ENCODE data around the gene SIN3B. TPM values are rescaled to one million over a fixed set of nuclear protein-coding genes. Genes with fewer than 3 reads are reported as not detected.
A peak's percentile ranks its signal among the peaks of the same experiment; 100 is the strongest.

SIN3B gene
- total and polyA plus RNA-seq, 9 donors: 35.3 to 92.0 (median 56.9) TPM

- 44 to 56% (median 44%) methylated on average over 5 of the region's 5 CpGs for WGBS, 3 donors
- Histone ChIP-seq H3K36me3 (no peaks in the 10 kb centered on the region), H3K9me3 (peaks cover 0 to 2% of the 10 kb centered on the region in 2 donors), H3K4me3 (no peak overlapping the region), H3K27ac (no peak overlapping the region), H3K4me1 (ENCODE audit: insufficient read depth) (peaks cover 10% of the 10 kb centered on the region), H3K27me3 (no peaks in the 10 kb centered on the region)
- no peak for TF ChIP-seq POLR2A (IDR thresholded peaks at IDR 0.05)
- no peak for TF ChIP-seq CTCF (IDR thresholded peaks at IDR 0.05)
- TF ChIP-seq EP300 (IDR thresholded peaks at IDR 0.05): no peak
- DNase-seq: no peak
- intact Hi-C loops (cut with DNase I): no loop called here
Observed at GRCh38 chr19:16885166-16885565, 56.0 kb downstream of the SIN3B start.

- Histone ChIP-seq H3K9me3 (peaks cover 0 to 2% of the 10 kb centered on the region in 2 donors), H3K36me3 (no peaks in the 10 kb centered on the region), H3K27me3 (no peaks in the 10 kb centered on the region), H3K4me1 (ENCODE audit: insufficient read depth) (peaks cover 10% of the 10 kb centered on the region), H3K27ac (no peak overlapping the region), H3K4me3 (no peak overlapping the region)
- DNase-seq: peak in 4 of 5 donors; percentile 60 to 84 (median 72)
- TF ChIP-seq CTCF (IDR thresholded peaks at IDR 0.05) (no peak), EP300 (IDR thresholded peaks at IDR 0.05) (peak; percentile 58)
- intact Hi-C loops (cut with DNase I): no loop called here
- WGBS, 3 donors: 11 to 24% (median 13%) methylated on average over 20 of the region's 20 CpGs
Observed at GRCh38 chr19:16886305-16886880, 57.2 kb downstream of the SIN3B start.

GRCh38 chr19:16887353-16888265, 58.4 kb downstream of the SIN3B start:
- Histone ChIP-seq H3K4me1 (ENCODE audit: insufficient read depth) (peaks cover 10% of the 10 kb centered on the region), H3K4me3 (no peak overlapping the region), H3K27ac (no peak overlapping the region), H3K36me3 (no peaks in the 10 kb centered on the region), H3K9me3 (peaks cover 0 to 2% of the 10 kb centered on the region in 2 donors), H3K27me3 (no peaks in the 10 kb centered on the region)
- intact Hi-C loops (cut with DNase I): no loop called here
- no peak for DNase-seq
- TF ChIP-seq POLR2A (IDR thresholded peaks at IDR 0.05): no peak
- TF ChIP-seq CTCF (IDR thresholded peaks at IDR 0.05): no peak
- TF ChIP-seq EP300 (IDR thresholded peaks at IDR 0.05): no peak
- 76 to 81% (median 80%) methylated on average over 11 to 17 of the region's 17 CpGs for WGBS, 3 donors

- H3K4me1 ChIP-seq (ENCODE audit: insufficient read depth): peaks cover 10% of the 10 kb centered on the region
- no peaks in the 10 kb centered on the region for H3K9me3 ChIP-seq
- H3K4me3 ChIP-seq: no peak within 1 kb of the TSS
- no peaks in the 10 kb centered on the region for H3K36me3 ChIP-seq
- WGBS, 3 donors: 3 to 5% (median 5%) methylated on average over 28 to 31 of the region's 31 CpGs
- intact Hi-C loops (cut with DNase I): no loop called here
- no peak within 1 kb of the TSS for H3K27ac ChIP-seq
- no peaks in the 10 kb centered on the region for H3K27me3 ChIP-seq
- TF ChIP-seq EP300 (IDR thresholded peaks at IDR 0.05) (no peak), CTCF (IDR thresholded peaks at IDR 0.05) (no peak), POLR2A (IDR thresholded peaks at IDR 0.05) (no peak)
- DNase-seq: peak; percentile 57 to 88 (median 66)
Observed at GRCh38 chr19:16888629-16889365, 59.6 kb downstream of the SIN3B start, which contains the start of gene F2RL3. F2RL3 (plus strand) TSS chr19:16888999; CDS start chr19:16889190, 191 bp downstream.

All from ovary (tissue), 9 donors.